Measurements from ENCODE around the gene TDRD12.

GRCh38 chr19:32857584-32857983 lies 138.0 kb downstream of the TDRD12 start:
- no peak for TF ChIP-seq CTCF (IDR thresholded peaks at IDR 0.05)
- no peak for TF ChIP-seq POLR2A (IDR thresholded peaks at IDR 0.05)
- TF ChIP-seq EP300 (IDR thresholded peaks at IDR 0.05) = no peak

All from tibial nerve (tissue), 4 donors.